ENCODE results near the gene ZFHX3. TPM values are rescaled to one million over a fixed set of nuclear protein-coding genes. Genes with fewer than 3 reads are reported as not detected.
A peak's percentile ranks its signal among the peaks of the same experiment; 100 is the strongest.

Gene ZFHX3
- total RNA-seq, 1 experiment from 2014 or later: 2.2 TPM

DNA sequence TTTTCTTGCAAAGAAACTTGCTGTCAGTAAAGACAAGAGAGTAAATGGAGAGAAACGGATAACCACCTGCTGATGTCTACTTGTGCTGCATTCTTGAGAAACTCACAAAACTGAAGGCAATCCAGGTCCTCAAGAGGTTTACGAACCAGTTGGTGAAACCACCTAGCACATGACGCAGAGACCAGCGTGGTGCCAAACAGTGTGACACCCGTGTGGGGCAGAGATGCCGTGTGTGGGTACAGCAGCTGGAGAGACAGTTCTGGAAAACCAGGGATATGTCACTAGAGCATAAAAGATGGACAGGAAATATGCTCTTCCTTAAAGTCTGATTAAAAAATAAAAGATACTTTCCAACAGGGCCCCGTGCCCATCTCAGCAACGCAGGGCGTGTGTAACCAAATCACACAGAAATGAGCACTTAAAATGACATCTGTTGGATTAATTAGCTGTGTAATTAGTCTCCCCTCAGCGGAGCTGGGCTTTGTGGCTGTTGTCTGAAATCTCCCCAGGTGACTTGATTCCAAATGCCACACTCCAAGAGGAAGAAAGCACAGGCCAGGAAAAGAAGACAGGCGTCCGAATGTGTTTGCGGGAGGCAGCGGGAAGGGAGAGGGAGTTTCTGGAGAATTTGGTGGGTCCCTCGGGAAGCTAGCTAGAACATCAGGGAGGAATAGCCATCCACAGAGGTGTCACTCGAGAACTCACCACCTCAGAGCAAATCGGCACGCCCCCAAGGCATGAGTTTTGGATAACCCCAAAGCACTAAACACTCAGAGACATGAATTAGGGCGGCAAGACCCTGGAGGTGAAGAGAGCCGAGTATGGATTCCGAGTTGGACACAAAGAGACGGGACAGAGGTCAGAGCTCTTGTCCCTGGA lies 109.8 kb downstream of the ZFHX3 start:
- in situ Hi-C loops (cut with HindIII; ENCODE audit: low pct_unique_long_range_greater_than_20kb, low sequenced_read_pairs): no loop called here
- no peak for DNase-seq (ENCODE audit: low read depth, low spot score)

DNA sequence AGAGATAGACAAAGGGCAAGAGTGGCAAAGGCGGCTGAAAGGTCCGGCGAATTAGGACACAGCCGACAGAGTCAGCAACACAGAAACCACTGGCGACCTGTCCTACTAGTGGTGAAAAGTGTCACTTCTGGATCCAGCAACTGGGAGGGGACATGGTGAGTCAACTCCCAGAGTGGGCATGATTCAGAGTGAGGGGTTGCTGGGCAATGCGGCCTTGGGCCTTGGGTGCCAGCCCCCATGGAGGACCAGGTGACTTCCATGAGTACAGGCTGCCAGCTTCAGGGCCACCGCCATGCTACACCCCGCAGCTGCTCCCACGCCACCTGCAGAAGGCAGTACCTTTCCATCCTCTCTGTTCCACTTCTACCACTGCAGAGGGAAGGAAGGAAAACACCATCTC lies 110.6 kb downstream of the ZFHX3 start:
- DNase-seq (ENCODE audit: low read depth, low spot score): no peak
- in situ Hi-C loops (cut with HindIII; ENCODE audit: low pct_unique_long_range_greater_than_20kb, low sequenced_read_pairs): no loop called here

GRCh38 chr16:72936408-72936807 lies 111.5 kb downstream of the ZFHX3 start:
- in situ Hi-C loops (cut with HindIII; ENCODE audit: low pct_unique_long_range_greater_than_20kb, low sequenced_read_pairs): no loop called here
- DNase-seq (ENCODE audit: low read depth, low spot score): no peak

DNA sequence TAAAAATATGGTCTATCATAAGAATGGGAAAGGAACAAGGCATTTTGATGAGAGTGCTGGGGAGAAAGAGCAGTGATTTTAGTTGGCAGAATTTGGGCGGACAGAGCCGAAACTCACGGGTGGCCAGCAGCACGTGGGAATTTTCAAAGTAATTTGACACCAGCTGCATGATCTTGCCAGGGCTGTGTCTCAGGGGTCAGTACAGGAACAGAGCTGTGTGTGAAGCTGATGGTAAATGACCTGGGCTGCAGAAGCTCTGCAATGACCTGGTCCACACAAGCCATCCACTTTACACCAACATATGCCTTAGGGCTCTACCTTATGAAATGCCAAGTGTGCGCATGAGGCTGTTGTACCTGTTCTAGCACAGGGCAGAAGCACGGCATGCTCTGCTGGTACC lies 112.0 kb downstream of the ZFHX3 start:
- DNase-seq (ENCODE audit: low read depth, low spot score): no peak
- in situ Hi-C loops (cut with HindIII; ENCODE audit: low pct_unique_long_range_greater_than_20kb, low sequenced_read_pairs): no loop called here

- in situ Hi-C loops (cut with HindIII; ENCODE audit: low pct_unique_long_range_greater_than_20kb, low sequenced_read_pairs): no loop called here
- no peak for DNase-seq (ENCODE audit: low read depth, low spot score)
Observed at GRCh38 chr16:72934636-72935403, 113.1 kb downstream of the ZFHX3 start.

DNA sequence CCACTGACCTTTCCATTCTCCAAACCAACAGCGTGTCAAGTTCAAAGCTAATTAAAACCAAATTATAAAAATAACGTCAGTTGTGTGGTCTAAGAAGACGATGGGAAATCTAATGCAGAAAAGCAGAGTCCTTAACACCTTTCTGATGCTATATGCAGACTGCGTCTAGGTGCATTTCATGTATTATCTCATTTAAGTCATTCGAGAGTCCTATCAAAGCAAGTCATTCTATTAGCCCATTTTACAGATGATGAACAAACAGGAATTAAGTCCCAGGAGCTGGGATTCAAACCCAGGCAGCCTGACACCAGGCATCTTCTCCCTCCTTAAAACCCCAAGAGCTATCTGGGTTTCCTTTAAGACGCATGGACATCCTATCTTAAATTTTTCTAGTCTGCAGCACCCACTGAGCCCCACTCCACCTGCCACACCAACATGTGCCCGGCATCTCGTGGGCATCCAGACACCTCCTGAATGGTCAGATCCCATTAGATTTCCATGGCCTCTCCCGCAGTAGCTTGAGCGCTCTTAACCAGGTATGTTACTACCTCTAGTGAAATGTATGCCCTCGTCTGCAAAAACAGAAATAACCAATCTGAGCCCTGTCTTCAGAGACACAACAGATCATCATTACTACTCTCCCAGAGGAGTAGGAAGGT lies 115.1 kb downstream of the ZFHX3 start:
- DNase-seq (ENCODE audit: low read depth, low spot score): no peak

GRCh38 chr16:72932050-72932449 lies 115.9 kb downstream of the ZFHX3 start:
- in situ Hi-C loops (cut with HindIII; ENCODE audit: low pct_unique_long_range_greater_than_20kb, low sequenced_read_pairs): no loop called here
- DNase-seq (ENCODE audit: low read depth, low spot score): no peak

More for the DNA sequence above, 115.1 kb downstream of the ZFHX3 start:
- in situ Hi-C loops (cut with HindIII; ENCODE audit: low pct_unique_long_range_greater_than_20kb, low sequenced_read_pairs): no loop called here

- no peak for DNase-seq (ENCODE audit: low read depth, low spot score)
- in situ Hi-C loops (cut with HindIII; ENCODE audit: low pct_unique_long_range_greater_than_20kb, low sequenced_read_pairs): no loop called here
Observed at GRCh38 chr16:72930396-72930795, 117.5 kb downstream of the ZFHX3 start.

GRCh38 chr16:72928090-72928981 lies 119.6 kb downstream of the ZFHX3 start:
- in situ Hi-C loops (cut with HindIII; ENCODE audit: low pct_unique_long_range_greater_than_20kb, low sequenced_read_pairs): no loop called here
- DNase-seq (ENCODE audit: low read depth, low spot score): no peak

- in situ Hi-C loops (cut with HindIII; ENCODE audit: low pct_unique_long_range_greater_than_20kb, low sequenced_read_pairs): no loop called here
- peak; percentile 84 for DNase-seq (ENCODE audit: low read depth, low spot score)
Observed at GRCh38 chr16:72927199-72928089, 120.5 kb downstream of the ZFHX3 start.

DNA sequence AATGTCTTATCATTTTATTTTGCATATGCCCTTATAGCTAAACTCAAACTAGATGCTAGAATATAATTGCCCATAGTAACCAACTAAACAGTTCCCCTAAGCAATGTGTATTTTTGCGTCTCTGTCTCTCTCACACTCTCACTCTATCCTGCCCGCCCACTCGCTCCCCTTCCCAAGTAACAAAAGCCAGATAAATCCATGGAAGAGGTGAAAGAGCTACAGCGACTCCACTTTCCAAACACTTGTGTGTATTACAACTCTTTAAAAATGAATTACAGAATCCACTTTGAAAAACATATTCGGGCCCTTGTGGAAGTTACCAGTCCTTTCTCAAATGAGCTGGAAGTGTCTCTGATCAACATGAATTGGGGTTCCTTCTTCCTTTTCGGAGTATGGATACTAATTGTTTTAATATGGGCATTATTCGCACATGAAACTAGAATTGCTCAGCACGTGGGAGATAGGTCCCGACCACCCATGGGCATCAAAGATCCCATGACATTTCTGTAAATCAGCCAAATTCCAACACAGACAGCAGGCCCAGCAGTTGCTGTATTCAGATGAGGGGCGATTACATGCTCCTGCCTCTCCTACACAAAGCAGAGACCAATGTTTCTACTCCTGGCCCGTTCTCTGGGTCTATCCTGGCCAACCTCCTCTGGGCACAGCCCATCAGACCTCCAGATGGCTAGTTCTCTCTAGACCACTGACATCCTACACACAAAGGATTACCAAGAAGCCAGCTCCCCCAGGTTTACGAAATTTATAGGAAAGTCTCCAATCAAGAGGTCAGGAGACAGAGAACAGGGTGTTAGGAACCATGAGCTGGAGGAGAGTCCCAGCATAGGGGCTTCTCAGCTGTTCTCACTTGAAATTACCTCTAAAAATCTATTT lies 121.5 kb downstream of the ZFHX3 start:
- in situ Hi-C loops (cut with HindIII; ENCODE audit: low pct_unique_long_range_greater_than_20kb, low sequenced_read_pairs): no loop called here
- DNase-seq (ENCODE audit: low read depth, low spot score): no peak

- in situ Hi-C loops (cut with HindIII; ENCODE audit: low pct_unique_long_range_greater_than_20kb, low sequenced_read_pairs): no loop called here
- no peak for DNase-seq (ENCODE audit: low read depth, low spot score)
Observed at GRCh38 chr16:72925631-72925979, 122.3 kb downstream of the ZFHX3 start.

DNA sequence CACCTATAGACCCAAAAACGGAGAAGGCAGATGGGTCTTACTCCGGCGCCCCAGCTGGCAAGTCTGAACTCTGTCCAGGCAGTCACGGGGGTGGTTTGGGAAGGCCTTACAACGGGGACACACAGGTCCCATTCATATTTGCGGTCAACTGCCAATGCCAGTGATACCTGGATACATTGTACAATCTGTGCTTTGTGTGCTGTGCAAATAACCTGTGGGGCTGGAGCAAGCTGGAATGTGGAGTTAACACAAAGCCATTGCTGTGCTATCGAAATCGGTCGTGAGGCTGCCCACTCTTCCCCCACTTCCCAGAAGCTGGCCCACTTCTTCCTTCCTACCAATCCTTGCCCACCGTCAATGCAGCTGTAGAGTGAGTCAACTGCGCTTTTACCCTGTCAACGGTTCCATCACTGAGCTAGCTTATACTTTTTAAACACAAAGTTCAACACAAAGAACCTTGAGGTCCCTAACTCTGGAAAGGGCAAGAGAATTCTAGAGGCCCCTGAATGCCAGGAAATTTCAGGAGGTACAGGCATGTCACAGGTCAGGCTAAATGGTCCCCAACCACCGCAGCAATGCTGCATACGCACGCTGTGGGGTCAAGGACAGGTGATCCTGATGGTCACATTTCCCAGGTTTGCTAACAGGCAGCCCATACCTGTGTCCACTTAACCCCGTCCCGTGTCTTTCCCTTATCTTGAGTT lies 122.8 kb downstream of the ZFHX3 start:
- no peak for DNase-seq (ENCODE audit: low read depth, low spot score)
- in situ Hi-C loops (cut with HindIII; ENCODE audit: low pct_unique_long_range_greater_than_20kb, low sequenced_read_pairs): no loop called here

- DNase-seq (ENCODE audit: low read depth, low spot score): no peak
- in situ Hi-C loops (cut with HindIII; ENCODE audit: low pct_unique_long_range_greater_than_20kb, low sequenced_read_pairs): no loop called here
Observed at GRCh38 chr16:72924537-72924926, 123.4 kb downstream of the ZFHX3 start.

GRCh38 chr16:72923757-72924156 lies 124.2 kb downstream of the ZFHX3 start:
- in situ Hi-C loops (cut with HindIII; ENCODE audit: low pct_unique_long_range_greater_than_20kb, low sequenced_read_pairs): no loop called here
- no peak for DNase-seq (ENCODE audit: low read depth, low spot score)

All from SK-MEL-5 (cell line).